Stimulated activated CD4-positive, alpha-beta T cell treated with anti-CD3 and anti-CD28 coated beads, Interleukin-15, amount 100 ng/mL, for 48 hours (primary cell): ENCODE results near the gene R3HCC1L.

Experiments used
- DNase-seq, 2 donors: peaks; one replicate each; pipeline ENCODE4 v3.0.0-alpha.2; 2020; ENCODE audit warnings: low read depth in 2 of 2

Gene R3HCC1L

GRCh38 chr10:98231417-98231816 is 97.0 kb downstream of the R3HCC1L start:
- no peak for DNase-seq

GRCh38 chr10:98235846-98236245 is 101.4 kb downstream of the R3HCC1L start:
- DNase-seq: no peak

- DNase-seq: no peak
Measured at GRCh38 chr10:98236862-98237261, 102.4 kb downstream of the R3HCC1L start.

- DNase-seq: no peak
Measured at GRCh38 chr10:98238391-98238790, 103.9 kb downstream of the R3HCC1L start.

GRCh38 chr10:98240524-98240923 is 106.1 kb downstream of the R3HCC1L start:
- DNase-seq: no peak

GRCh38 chr10:98242823-98243222 is 108.4 kb downstream of the R3HCC1L start:
- DNase-seq: no peak

- DNase-seq: no peak
Measured at GRCh38 chr10:98244141-98244540, 109.7 kb downstream of the R3HCC1L start.

GRCh38 chr10:98244586-98244985 is 110.1 kb downstream of the R3HCC1L start:
- DNase-seq: no peak

- DNase-seq: no peak
Measured at GRCh38 chr10:98246911-98247805, 112.7 kb downstream of the R3HCC1L start.

- DNase-seq: no peak
Measured at GRCh38 chr10:98248018-98248417, 113.6 kb downstream of the R3HCC1L start.

GRCh38 chr10:98249134-98249533 is 114.7 kb downstream of the R3HCC1L start:
- DNase-seq: no peak

- no peak for DNase-seq
Measured at GRCh38 chr10:98251399-98251798, 116.9 kb downstream of the R3HCC1L start.

GRCh38 chr10:98252464-98252863 is 118.0 kb downstream of the R3HCC1L start:
- no peak for DNase-seq

GRCh38 chr10:98253499-98253898 is 119.0 kb downstream of the R3HCC1L start:
- no peak for DNase-seq

- DNase-seq: no peak
Measured at GRCh38 chr10:98254234-98254974, 119.9 kb downstream of the R3HCC1L start.

GRCh38 chr10:98255146-98255877 is 120.9 kb downstream of the R3HCC1L start:
- DNase-seq: no peak

- DNase-seq: no peak
Measured at GRCh38 chr10:98256692-98257091, 122.2 kb downstream of the R3HCC1L start.

- DNase-seq: no peak
Measured at GRCh38 chr10:98257198-98257597, 122.7 kb downstream of the R3HCC1L start.

GRCh38 chr10:98257961-98258360 is 123.5 kb downstream of the R3HCC1L start:
- no peak for DNase-seq

GRCh38 chr10:98258683-98259454 is 124.4 kb downstream of the R3HCC1L start:
- no peak for DNase-seq

GRCh38 chr10:98259606-98260315 is 125.3 kb downstream of the R3HCC1L start:
- DNase-seq: no peak
